SKM-1 treated with dmso at 0.1 percent for 144 hours (cell line): Measurements from ENCODE around the gene KMT2E.
A peak's percentile ranks its signal among the peaks of the same experiment; 100 is the strongest.
"Not testable (repeated sequence)": the region's sequence is repeated elsewhere in the genome, so short reads cannot be mapped to it uniquely, and the experiment has no call there.

Experiments used
- DNase-seq: peaks from one replicate; lab custom pipeline; 2025; ENCODE audit not compliant: unreplicated experiment; lab: John Stamatoyannopoulos, UW

The KMT2E gene, protein sequence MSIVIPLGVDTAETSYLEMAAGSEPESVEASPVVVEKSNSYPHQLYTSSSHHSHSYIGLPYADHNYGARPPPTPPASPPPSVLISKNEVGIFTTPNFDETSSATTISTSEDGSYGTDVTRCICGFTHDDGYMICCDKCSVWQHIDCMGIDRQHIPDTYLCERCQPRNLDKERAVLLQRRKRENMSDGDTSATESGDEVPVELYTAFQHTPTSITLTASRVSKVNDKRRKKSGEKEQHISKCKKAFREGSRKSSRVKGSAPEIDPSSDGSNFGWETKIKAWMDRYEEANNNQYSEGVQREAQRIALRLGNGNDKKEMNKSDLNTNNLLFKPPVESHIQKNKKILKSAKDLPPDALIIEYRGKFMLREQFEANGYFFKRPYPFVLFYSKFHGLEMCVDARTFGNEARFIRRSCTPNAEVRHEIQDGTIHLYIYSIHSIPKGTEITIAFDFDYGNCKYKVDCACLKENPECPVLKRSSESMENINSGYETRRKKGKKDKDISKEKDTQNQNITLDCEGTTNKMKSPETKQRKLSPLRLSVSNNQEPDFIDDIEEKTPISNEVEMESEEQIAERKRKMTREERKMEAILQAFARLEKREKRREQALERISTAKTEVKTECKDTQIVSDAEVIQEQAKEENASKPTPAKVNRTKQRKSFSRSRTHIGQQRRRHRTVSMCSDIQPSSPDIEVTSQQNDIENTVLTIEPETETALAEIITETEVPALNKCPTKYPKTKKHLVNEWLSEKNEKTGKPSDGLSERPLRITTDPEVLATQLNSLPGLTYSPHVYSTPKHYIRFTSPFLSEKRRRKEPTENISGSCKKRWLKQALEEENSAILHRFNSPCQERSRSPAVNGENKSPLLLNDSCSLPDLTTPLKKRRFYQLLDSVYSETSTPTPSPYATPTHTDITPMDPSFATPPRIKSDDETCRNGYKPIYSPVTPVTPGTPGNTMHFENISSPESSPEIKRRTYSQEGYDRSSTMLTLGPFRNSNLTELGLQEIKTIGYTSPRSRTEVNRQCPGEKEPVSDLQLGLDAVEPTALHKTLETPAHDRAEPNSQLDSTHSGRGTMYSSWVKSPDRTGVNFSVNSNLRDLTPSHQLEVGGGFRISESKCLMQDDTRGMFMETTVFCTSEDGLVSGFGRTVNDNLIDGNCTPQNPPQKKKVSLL (N-terminal part only)

DNA sequence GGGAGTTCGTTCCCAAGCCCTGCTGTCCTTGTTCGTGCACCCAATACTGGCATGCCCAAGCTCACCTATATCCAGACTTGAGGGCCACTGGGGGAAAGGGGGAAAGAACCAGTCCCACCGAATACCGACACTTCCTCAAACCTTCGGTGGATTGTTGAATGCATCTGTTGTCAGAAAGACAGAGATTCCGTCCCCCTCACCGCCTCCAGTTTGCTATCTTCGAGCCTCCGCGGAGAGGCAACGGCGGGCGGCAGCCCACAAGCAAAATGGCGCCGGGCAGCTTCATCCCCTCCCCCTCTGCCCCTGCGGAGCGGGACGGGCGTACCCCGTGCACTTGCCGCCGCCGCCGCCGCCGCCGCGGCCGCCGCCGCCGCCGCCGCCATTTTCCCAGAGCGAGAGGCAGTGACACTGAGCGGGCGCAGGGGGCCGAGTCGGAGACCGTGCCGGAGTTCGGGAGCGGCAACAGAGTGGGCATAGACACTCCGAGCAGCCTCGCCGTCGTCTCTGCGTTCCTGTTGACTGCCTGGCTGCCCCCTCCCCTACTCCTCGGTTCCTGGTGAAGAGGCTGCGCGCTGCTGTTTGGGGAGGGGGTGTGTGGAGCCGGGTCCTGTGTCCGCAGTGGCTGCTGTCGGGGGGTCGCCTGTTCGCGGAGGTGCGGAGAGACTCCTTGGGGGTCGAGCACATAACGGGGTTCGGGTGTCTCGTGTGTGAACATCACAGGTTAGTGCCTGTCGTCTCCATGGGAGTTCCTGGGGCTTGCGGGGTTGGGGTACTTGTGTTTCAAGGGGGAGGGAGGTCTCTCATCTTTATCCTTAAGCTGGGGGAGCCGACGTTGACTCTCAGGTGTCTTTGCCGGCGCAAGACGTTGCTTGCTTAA is at the start of gene KMT2E:
KMT2E (plus strand) TSS at position 390 of the 877 bp plus-strand sequence. CDS start 26,748 bp downstream, outside the sequence.
- peak; percentile 77 for DNase-seq

DNA sequence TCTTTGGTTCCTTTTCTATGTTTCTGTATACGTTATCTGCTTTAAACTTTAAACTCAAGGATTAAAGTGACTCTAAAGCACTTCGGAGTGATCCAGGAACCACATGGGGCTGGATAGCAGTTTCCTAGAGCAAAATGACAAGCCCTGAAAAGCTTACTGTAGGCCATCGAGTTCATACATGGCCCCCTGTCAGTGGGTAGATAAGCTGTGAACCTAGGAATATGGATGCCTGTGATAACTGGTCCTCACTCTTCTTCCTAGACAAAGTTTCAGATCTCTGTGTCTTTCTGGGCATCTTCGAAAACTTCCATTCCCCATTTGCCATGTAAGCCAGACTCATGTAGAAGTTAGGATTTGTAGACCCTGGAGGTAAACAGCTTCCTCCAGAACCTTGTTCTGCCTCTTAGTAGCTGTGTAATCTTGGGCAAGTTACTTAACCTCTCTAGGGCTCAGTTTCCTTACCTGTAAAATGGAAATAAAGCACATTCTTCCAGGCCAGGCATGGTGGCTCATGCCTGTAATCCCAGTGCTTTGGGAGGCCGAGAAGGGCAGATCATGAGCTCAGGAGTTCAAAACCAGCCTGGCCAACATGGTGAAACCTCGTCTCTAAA is 49.3 kb upstream of the KMT2E start:
- DNase-seq, result no peak

DNA sequence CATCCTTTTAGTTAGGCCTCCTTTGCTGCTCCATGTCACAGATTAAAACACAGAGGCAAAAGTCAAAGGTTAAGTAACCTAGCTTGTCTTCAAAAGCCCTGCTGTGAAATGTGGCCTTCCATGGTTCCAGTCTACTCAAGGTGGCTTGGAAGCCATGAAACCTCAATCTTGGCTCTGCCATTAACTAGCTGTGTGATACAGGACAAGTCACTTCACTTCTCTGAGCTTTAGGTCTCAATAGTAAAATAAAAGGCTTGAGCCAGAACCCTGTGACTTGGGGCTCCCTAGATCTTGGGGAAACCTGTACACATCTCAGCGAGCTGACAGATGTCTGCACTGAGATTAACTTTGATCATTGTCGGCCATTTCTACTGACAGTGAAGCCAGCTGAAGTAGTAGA is 48.0 kb upstream of the KMT2E start:
- DNase-seq, result no peak

DNA sequence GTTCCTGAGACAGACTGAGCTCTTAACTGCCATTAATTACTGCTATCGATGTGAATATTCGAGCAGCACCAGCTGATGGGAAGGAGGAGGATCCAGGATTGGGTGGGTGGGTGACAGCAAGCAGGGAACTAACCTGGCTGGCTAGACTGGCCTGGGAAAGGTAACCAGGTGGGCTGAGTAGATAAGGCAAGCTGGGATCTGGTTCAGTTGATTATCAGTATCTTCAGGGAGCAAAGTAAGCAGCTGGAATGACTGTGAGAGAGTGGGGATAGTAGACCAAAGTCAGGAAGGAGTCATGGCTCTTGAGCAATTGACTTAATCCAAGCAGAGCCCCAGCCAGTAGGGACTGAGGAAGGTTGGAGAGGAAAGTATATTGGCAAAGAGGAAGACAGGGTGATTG is 46.9 kb upstream of the KMT2E start:
- DNase-seq, result no peak

DNA sequence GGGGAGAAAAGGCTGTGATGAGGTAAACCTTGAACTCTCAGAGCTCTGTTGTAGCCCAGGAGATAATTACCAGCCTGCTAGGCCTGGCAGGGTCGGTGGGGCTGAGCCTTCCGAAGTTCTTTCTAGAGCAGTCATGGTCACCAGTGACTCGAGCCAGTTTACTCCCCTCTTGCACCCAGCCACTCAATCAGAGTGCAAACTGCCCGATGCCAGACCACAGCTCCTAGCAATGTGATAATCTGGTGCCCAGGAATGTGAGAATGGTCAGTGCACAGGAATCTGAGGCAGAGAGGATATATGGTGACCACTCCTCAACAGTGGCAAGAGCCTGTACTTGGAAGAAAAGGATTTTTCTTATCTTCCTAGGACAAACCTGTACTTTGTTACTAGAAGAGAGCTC is 46.4 kb upstream of the KMT2E start:
- no peak for DNase-seq

DNA sequence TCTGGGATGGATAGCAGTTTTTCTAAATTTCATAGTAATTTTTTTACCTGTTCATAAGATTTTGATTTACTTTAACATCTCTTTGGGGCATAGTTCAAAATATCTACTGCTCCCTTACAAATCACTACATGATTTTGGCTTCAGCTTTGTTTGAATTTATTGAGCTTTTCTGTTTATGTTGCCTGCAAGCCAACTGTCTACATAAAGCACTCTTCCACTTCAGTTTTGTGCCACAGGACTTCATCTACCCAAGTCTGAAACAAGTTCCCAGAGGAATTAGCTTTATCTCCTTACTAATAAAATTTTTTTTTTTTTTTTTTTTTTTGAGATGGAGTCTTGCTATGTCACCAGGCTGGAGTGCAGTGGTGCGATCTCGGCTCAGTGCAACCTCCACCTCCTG is 45.4 kb upstream of the KMT2E start:
- DNase-seq, result no peak

DNA sequence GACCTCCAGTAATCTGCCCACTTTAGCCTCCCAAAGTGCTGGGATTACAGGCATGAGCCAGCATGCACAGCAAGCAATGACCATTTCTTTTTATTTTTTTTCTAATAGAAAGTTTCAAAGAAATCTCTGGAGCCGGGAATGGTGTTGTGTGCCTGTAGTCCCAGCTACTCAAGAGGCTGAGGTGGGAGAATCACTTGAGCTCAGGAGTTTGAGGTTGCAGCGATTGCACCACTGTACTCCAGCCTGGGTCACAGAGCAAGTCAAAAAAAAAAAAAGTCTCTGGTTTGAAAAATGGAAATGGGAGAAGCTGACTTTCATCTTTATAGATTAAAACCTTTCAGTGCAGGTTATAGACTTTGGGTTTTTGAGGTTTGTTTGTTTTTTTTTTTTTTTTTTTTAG is 44.8 kb upstream of the KMT2E start:
- no peak for DNase-seq

DNA sequence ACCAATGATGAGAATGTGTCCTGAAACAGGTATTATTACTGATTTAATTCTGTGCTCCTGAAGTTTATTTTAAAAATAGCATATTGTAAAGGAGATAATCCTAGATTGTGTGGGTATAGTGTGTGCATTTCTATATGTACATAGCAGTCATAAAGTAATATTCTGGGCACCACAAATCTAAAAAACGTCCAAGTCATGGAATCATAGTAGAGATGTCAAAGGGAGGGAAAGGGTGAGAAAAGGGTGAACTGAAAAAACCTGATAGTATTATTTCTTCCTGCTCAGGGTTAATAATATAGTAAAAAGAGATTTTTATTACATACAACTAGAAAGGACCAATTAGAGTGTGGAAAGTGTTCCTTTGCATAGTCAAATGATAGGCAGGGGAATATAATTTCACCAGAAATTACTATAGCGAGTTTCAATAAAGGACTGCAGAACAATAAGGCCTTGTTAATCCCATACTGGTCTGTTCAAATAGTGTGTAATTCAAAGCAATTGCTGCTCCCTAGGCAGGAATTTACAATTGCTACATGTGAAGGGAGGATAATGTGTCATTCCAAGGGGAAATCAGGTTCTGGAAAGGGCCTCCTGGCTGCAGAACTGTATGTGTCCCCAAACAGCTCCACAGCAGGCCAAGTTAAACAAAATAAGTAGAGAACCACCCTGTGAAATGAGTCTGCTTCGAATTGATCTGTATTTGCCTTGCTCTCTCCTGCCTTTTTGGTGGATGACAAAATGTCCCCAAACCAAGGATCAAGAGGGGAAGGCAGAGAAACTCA is 42.5 kb upstream of the KMT2E start:
- no peak for DNase-seq

DNA sequence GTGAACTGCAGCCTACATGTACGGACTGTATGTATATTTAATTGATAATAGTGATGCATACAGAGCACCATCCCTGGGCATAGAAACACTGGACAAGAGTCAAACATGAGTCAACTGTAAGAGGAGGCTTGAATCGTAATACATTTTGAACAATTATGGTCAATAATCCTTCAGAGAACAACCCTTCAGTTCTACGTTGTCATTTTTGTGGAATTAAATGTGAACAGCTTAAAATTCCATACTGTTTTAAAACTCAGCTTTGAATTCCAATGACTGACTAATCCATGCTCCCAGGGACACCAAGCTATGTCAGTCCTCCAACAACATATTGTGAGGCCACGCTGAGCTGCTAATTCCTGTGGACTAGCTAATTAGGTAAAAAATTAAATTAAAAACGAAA is 41.5 kb upstream of the KMT2E start:
- no peak for DNase-seq

DNA sequence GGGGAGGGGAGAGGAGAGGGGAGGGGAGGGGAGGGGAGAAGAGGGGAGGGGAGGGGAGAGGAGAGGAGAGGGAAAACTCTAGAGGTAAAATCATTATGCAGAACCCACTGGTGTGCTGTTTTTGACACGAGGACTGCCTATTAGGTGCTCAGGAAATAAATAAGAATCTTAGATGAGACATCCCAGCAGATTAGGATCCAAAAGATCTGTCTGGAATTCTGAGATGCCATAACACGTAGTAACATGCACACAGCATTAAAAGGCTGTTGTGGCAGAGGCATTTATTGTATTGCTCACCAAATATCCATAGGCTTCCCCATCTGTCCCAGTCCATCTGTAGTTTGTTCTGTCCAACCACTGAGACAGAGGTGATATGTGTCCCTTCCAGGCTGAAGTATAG is 40.8 kb upstream of the KMT2E start:
- DNase-seq, result no peak

DNA sequence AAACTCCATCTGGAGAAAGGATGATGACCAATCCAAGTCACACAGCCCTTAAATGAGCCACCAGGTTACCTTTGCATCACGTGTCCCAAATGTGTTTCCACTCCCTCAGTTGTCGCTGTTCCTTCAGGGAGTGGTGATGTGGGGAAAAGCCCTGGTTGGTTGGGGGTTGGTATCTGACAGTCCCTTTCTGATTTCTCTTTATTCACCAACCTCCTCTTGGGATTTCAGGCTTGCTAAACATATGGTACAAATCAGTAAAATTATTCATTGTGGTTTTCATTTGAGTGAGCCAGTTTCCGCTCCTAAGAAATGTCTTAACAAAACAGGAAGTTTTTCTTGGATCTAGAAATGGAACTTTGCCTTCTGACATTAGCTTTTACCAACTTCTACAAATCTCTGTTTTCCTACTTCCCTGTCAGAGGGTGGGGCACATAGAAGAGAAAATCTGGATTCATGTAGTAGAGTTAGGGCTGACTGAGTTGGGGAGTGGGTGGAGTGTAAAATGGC is 40.0 kb upstream of the KMT2E start:
- no peak for DNase-seq

DNA sequence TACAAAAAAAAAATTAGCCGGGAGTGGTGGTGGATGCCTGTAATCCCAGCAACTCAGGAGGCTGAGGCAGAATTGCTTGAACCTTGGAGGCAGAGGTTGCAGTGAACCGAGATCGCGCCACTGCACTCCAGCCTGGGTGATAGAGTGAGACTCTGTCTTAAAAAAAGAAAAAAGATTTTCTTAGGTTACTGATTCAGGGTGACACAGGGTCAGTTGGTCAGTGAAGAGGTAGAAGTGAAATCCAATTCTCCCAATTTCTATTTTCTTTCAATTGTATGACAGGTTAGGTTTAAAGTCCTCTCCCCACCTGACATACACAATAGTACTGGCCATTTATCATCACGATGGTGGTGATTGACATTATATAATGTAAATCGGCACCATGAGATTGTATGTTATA is 38.5 kb upstream of the KMT2E start:
- DNase-seq, result not testable (repeated sequence)

DNA sequence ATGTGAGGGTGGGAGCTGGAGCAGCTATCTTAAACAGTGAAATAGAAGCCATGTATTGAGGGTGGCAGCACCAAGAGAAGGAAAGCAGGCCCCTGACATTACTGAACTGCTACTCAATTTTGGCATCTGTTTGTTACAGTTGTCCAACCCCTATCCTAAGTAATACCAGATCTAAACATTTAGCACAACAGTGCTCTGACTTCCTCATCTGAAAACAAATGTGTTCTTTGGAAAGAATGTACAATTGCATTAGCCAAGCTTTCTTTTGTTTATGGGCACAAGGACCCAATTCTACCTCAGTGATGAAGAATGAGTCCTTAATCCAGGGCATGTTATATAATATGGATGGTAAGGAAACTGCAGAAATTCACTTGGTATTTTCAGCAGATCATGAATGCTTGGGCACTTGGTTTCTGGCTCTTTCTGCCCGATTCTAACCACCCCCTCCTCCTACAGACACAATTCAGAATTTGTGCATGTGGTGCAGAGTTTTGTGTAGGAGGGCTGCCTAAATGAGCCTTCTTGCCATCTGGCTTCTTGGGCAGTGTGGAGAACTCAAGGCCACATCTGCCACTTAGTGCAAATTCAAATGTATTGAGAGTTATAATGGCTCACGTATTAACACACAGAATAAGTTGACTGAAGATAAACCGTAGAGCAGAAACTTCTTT is 36.9 kb upstream of the KMT2E start:
- no peak for DNase-seq

DNA sequence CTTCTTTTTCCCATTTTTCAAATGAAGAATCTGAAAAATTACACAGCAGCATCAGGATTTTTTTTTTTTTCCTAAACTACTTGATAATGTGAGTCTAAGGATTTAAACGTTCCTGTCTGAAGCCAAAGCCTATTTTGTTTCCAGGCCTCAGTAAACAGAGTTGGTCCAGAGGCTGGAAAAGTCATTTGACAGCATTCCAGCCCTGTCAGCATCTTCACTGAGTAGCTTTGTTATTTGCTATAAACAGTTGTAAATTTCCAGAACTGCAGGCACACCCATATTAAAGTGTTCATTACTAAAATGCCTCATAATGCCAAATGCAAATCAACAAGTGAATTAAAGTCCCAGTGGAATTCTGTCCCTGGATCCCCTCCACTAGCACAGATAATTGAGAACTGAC is 35.5 kb upstream of the KMT2E start:
- no peak for DNase-seq

DNA sequence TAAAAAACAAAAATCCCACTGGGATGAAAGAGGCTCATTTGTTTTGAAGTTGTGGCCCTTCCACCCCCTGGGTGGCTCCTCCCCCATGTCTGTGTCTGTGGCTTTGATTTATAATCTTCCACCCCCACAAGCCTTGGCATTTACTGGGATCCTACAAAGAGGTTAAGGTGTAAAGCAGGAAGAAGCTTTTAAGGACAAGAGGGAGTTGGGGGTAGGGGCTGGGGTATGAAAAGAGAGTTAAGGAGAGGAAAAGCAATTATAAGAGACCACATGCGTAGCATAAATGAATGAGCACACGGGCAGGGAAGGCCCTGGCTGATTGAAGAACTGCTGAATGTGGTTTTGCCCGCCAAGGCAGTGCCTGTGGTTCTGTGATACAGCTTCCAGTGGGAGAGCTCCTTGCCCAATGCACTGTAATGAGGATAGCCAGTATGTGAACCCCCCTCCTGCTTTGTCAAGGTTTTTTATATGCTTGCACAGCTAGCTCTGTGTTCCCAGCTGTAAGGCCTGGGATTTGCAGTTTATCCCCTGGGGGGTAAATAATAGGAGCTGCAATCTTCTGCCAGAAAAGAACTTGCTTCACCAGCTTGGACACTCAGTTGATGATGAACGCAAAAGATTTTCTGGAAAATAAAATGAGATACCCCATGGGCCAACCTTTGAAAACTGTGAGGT is 34.7 kb upstream of the KMT2E start:
- DNase-seq, result no peak

DNA sequence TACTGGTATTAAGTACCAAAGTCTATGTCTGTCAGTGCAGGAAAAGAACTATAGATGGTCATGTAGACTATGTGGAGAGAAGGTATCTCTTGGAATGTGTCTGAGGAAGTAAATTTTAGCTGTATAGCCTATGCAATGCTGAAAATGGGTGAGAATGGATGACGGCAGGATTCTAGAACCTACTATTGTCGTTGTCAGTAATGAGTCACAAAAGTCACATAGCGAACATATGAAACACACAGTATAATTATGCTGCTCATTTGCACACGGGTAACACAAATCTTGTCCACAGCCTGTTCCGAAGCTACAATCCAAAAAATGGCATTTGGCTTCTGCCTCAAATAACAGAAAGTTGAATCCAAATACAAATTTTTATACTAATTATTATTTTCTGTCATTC is 33.6 kb upstream of the KMT2E start:
- no peak for DNase-seq

DNA sequence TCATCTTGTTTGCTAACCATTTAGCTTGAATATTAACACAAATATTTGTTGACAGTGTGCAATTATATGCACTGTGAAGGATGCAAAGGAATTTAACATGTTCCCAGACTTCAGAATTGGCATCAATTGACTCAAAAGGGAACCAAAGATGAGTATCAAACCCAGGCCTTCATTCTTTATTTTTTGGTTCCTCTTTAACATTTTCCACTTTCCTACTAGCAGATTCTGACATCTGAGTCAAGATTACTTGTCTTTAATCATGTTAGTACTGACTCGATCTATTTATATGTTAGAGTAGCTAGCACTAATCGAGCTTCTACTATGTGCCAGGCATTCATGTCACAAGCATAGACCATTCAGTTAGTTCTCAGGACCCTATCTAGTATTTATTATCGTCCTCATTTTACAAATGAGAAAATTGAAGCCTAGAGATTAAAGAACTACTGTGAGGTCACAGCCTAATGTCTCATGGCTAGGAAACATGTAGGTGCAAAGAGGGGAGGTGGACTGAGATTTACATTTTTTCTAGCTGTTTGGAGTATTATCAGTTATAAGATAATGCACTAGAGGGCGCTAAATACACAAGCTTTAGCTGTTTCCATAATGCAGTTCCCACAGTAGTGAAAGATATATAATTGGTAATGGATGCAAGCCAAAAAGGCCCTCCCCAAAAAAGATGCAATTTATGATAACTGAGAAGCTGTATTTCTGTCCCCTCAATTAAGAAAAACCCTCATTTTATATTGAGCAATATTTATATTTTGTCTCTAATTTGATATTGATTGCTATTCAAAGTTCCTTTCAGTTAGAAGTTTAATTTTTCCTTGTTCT is 32.9 kb upstream of the KMT2E start:
- peak; percentile 68 for DNase-seq
